HK-2 (cell line): ENCODE data around the gene SUSD3.

Source experiments
- DNase-seq: peaks from one replicate; pipeline ENCODE4 v3.0.0-alpha.2; 2018; ENCODE audit not compliant: unreplicated experiment

The SUSD3 gene

GRCh38 chr9:93123561-93124283, 65.2 kb downstream of the SUSD3 start:
- DNase-seq = no peak

GRCh38 chr9:93124793-93125192, 66.3 kb downstream of the SUSD3 start:
- DNase-seq = no peak

- DNase-seq = no peak
Observed at GRCh38 chr9:93125331-93125894, 66.9 kb downstream of the SUSD3 start.

- DNase-seq = no peak
Observed at GRCh38 chr9:93126151-93126781, 67.8 kb downstream of the SUSD3 start.

GRCh38 chr9:93126825-93127368, 68.4 kb downstream of the SUSD3 start:
- no peak for DNase-seq

- DNase-seq = no peak
Observed at GRCh38 chr9:93127395-93127911, 69.0 kb downstream of the SUSD3 start.

GRCh38 chr9:93128011-93128714, 69.7 kb downstream of the SUSD3 start:
- no peak for DNase-seq

GRCh38 chr9:93128715-93129224, 70.3 kb downstream of the SUSD3 start:
- no peak for DNase-seq

GRCh38 chr9:93129286-93129685, 70.8 kb downstream of the SUSD3 start:
- no peak for DNase-seq

- no peak for DNase-seq
Observed at GRCh38 chr9:93129691-93130500, 71.4 kb downstream of the SUSD3 start.

- DNase-seq = no peak
Observed at GRCh38 chr9:93130861-93131481, 72.5 kb downstream of the SUSD3 start.

- DNase-seq = no peak
Observed at GRCh38 chr9:93131599-93132286, 73.2 kb downstream of the SUSD3 start.

- peak; percentile 35 for DNase-seq
Observed at GRCh38 chr9:93132287-93132927, 73.9 kb downstream of the SUSD3 start.

GRCh38 chr9:93132946-93133680, 74.6 kb downstream of the SUSD3 start:
- DNase-seq = peak; percentile 41

- DNase-seq = peak; percentile 77
Observed at GRCh38 chr9:93133681-93134014, 75.1 kb downstream of the SUSD3 start.

- peak; percentile 68 for DNase-seq
Observed at GRCh38 chr9:93134015-93134739, 75.7 kb downstream of the SUSD3 start, which contains the start of gene NINJ1. NINJ1 (minus strand) TSS chr9:93134251; CDS start chr9:93134217, 34 bp downstream.
